Naive thymus-derived CD4-positive, alpha-beta T cell (primary cell): ENCODE data around the gene RABL2B. TPM values are rescaled to one million over a fixed set of nuclear protein-coding genes. Genes with fewer than 3 reads are reported as not detected.
"Not testable (repeated sequence)": the region's sequence is repeated elsewhere in the genome, so short reads cannot be mapped to it uniquely, and the experiment has no call there.

Source experiments
- ATAC-seq: fragments of 150-1000 bp; cut with Tn5 transposase; 2 replicates; pipeline ENCODE4 v1.10.0; 2021; ENCODE audit warnings: mild to moderate bottlenecking, moderate library complexity
- CTCF ChIA-PET: fragments of 350-600 bp; sonication (Branson Sonifier 250); formaldehyde crosslinking; loops from one replicate; lab custom pipeline; 2021; ENCODE audit warnings: antibody characterized with exemption; lab: Charles Lee
- POLR2A ChIA-PET: fragments of 350-600 bp; sonication (Branson Sonifier 250); formaldehyde crosslinking; loops from one replicate; lab custom pipeline; 2021; ENCODE audit warnings: antibody characterized with exemption, inconsistent platforms; lab: Charles Lee
- DNase-seq, 9 donors: peaks; one replicate each; pipeline versions ENCODE4 v3.0.0 to v3.0.0-alpha.2; 2020 to 2022; ENCODE audit warnings: mixed read lengths in 1 of 9
- H3K27ac ChIP-seq: one replicate; pipeline ENCODE4 v1.7.0; 2013; ENCODE audit warnings: mild to moderate bottlenecking, low read depth, low read length, moderate library complexity
- H3K27me3 ChIP-seq, 2 donors: one replicate each; pipeline ENCODE4 v1.7.0; 2013; ENCODE audit warnings: low read length in 2 of 2, mild to moderate bottlenecking in 2 of 2, moderate library complexity in 2 of 2; ENCODE audit not compliant: control insufficient read depth in 2 of 2, insufficient read depth in 2 of 2
- H3K36me3 ChIP-seq, 3 experiments: 1 replicate in 2 of 3; 2 replicates in 1 of 3; pipeline ENCODE4 v1.7.0; 2013; ENCODE audit warnings: low read length in 3 of 3, mild to moderate bottlenecking in 3 of 3, moderate library complexity in 1 of 3; ENCODE audit not compliant: insufficient read depth in 3 of 3, control insufficient read depth in 2 of 3
- H3K4me1 ChIP-seq, 2 donors: one replicate each; pipeline ENCODE4 v1.7.0; 2013; ENCODE audit warnings: low read length in 2 of 2, mild to moderate bottlenecking in 2 of 2, moderate library complexity in 1 of 2; ENCODE audit not compliant: control insufficient read depth in 2 of 2, insufficient read depth in 2 of 2
- H3K4me3 ChIP-seq: 2 replicates; pipeline ENCODE4 v1.7.0; 2013; ENCODE audit warnings: mild to moderate bottlenecking, low read length
- H3K9me3 ChIP-seq, 3 experiments: 1 replicate in 2 of 3; 2 replicates in 1 of 3; pipeline ENCODE4 v1.7.0; 2013; ENCODE audit warnings: low read length in 3 of 3; ENCODE audit not compliant: control insufficient read depth in 2 of 3
- H3K27ac Mint-ChIP-seq, 9 donors: one replicate each; pipeline ENCODE4 v1.8.0; 2020 to 2022; ENCODE audit warnings: mixed read lengths in 9 of 9, mild to moderate bottlenecking in 8 of 9, moderate library complexity in 5 of 9, inconsistent platforms in 2 of 9
- H3K27me3 Mint-ChIP-seq, 5 donors: one replicate each; pipeline ENCODE4 v1.8.0; 2021 to 2022; ENCODE audit warnings: mixed read lengths in 5 of 5, mild to moderate bottlenecking in 1 of 5
- H3K36me3 Mint-ChIP-seq, 5 donors: one replicate each; pipeline ENCODE4 v1.8.0; 2020 to 2022; ENCODE audit warnings: mixed read lengths in 5 of 5, mild to moderate bottlenecking in 3 of 5, inconsistent platforms in 1 of 5
- H3K4me1 Mint-ChIP-seq, 7 donors: one replicate each; pipeline ENCODE4 v1.8.0; 2020 to 2022; ENCODE audit warnings: mixed read lengths in 7 of 7, mild to moderate bottlenecking in 3 of 7, inconsistent platforms in 1 of 7
- H3K4me3 Mint-ChIP-seq, 10 donors: one replicate each; pipeline ENCODE4 v1.8.0; 2020 to 2022; ENCODE audit warnings: mild to moderate bottlenecking in 10 of 10, mixed read lengths in 10 of 10, moderate library complexity in 6 of 10, inconsistent platforms in 2 of 10
- H3K9me3 Mint-ChIP-seq, 11 donors: one replicate each; pipeline ENCODE4 v1.8.0; 2020 to 2022; ENCODE audit warnings: mixed read lengths in 11 of 11, mild to moderate bottlenecking in 4 of 11, inconsistent platforms in 1 of 11, moderate library complexity in 1 of 11
- intact Hi-C, 2 donors: fragments of 100-400 bp; cut with micrococcal nuclease; formaldehyde crosslinking; loops; one replicate each; pipeline ENCODE4 v1.15.1; 2023
- polyA plus RNA-seq, 2 donors: library from polyadenylated mRNA; unstranded; fragments of 300-500 nt; fragmentation: Illumina TruSeq; gene quantifications; one replicate each; pipeline ENCODE4 v1.2.3, GENCODE V29; 2021
- total RNA-seq, 6 experiments: library from RNA in 5 of 6; stranded (reverse) in 5 of 6; gene quantifications; 1 replicate in 5 of 6; 2 replicates in 1 of 6; pipeline ENCODE4 v1.2.3 and lab custom pipeline; 2021 to 2026

The RABL2B gene
- total and polyA plus RNA-seq, 7 experiments from 2014 or later, result 24.3 to 81.7 (median 46.8) TPM

GRCh38 chr22:50775132-50775531 lies 8.3 kb downstream of the RABL2B start:
- H3K27me3 ChIP-seq, POLR2A ChIA-PET, H3K36me3 ChIP-seq, CTCF ChIA-PET, H3K4me1 ChIP-seq, H3K36me3 Mint-ChIP-seq, H3K9me3 Mint-ChIP-seq, H3K27ac ChIP-seq, H3K27ac Mint-ChIP-seq, H3K4me3 Mint-ChIP-seq, H3K9me3 ChIP-seq, intact Hi-C loops, H3K4me1 Mint-ChIP-seq, H3K4me3 ChIP-seq, H3K27me3 Mint-ChIP-seq: not testable (repeated sequence)
- DNase-seq (peak in 1 of 9 donors; percentile 5), ATAC-seq (peak; percentile 40)

GRCh38 chr22:50764288-50764687 lies 19.1 kb downstream of the RABL2B start:
- H3K4me3 ChIP-seq, ATAC-seq, H3K27ac ChIP-seq, H3K9me3 Mint-ChIP-seq, H3K36me3 ChIP-seq, H3K27me3 ChIP-seq, H3K27me3 Mint-ChIP-seq, H3K4me1 Mint-ChIP-seq, H3K36me3 Mint-ChIP-seq, H3K27ac Mint-ChIP-seq, intact Hi-C loops, H3K9me3 ChIP-seq, POLR2A ChIA-PET, CTCF ChIA-PET, DNase-seq, H3K4me3 Mint-ChIP-seq, H3K4me1 ChIP-seq: not testable (repeated sequence)

- not testable (repeated sequence) for H3K9me3 ChIP-seq, H3K27me3 ChIP-seq
Measured at GRCh38 chr22:50761829-50762228, 21.6 kb downstream of the RABL2B start.

GRCh38 chr22:50759597-50760341 lies 23.7 kb downstream of the RABL2B start:
- ATAC-seq, H3K27me3 Mint-ChIP-seq, H3K27ac ChIP-seq, H3K27ac Mint-ChIP-seq, POLR2A ChIA-PET, H3K36me3 ChIP-seq, H3K9me3 ChIP-seq, H3K27me3 ChIP-seq, H3K4me3 ChIP-seq, intact Hi-C loops, H3K9me3 Mint-ChIP-seq, H3K4me3 Mint-ChIP-seq, H3K36me3 Mint-ChIP-seq, H3K4me1 ChIP-seq, CTCF ChIA-PET, DNase-seq: not testable (repeated sequence)
- H3K4me1 Mint-ChIP-seq, result peaks cover 2 to 21% (median 19%) of the 10 kb centered on the region in 7 donors

More at GRCh38 chr22:50761829-50762228, 21.6 kb downstream of the RABL2B start:
- ATAC-seq, POLR2A ChIA-PET, H3K27ac ChIP-seq, H3K4me1 ChIP-seq, H3K36me3 Mint-ChIP-seq, CTCF ChIA-PET, H3K4me3 ChIP-seq, DNase-seq, H3K27me3 Mint-ChIP-seq, intact Hi-C loops, H3K9me3 Mint-ChIP-seq, H3K36me3 ChIP-seq, H3K4me3 Mint-ChIP-seq: not testable (repeated sequence)
- H3K4me1 Mint-ChIP-seq, result peaks cover 0 to 14% (median 9%) of the 10 kb centered on the region in 7 donors
- H3K27ac Mint-ChIP-seq, result peak overlapping the region in 1 of 9 donors; percentile 56

GRCh38 chr22:50756949-50757491 lies 26.4 kb downstream of the RABL2B start:
- H3K4me1 ChIP-seq, H3K27me3 ChIP-seq, H3K9me3 ChIP-seq, H3K36me3 ChIP-seq, H3K36me3 Mint-ChIP-seq: not testable (repeated sequence)
- DNase-seq (peak; percentile 47 to 86 (median 77)), ATAC-seq (peak; percentile 40)
- peak overlapping the region; percentile 85 to 99 (median 94) for H3K4me3 Mint-ChIP-seq
- intact Hi-C loops, result loop anchor here in 1 of 2 donors (1.0 kb wide), 2 partner anchors 25 to 129 kb away; partner anchors contain the start of gene ARSA
- Histone ChIP-seq H3K27ac (peak overlapping the region; percentile 51), H3K4me3 (peak overlapping the region; percentile 60)
- ChIA-PET CTCF (interaction anchor here (0.7 to 1.6 kb wide), 4 partner anchors 25 to 136 kb away, joined by 3 to 8 read pairs (median 4); partner anchors contain the start of gene ARSA), POLR2A (interaction anchor here (0.9 to 1.2 kb wide), 2 partner anchors 24 to 26 kb away, joined by 3 to 4 read pairs; no protein-coding TSS in a partner anchor)
- H3K27me3 Mint-ChIP-seq, result peaks cover 0 to 26% (median 0%) of the 10 kb centered on the region in 5 donors
- peaks cover 0 to 22% (median 8%) of the 10 kb centered on the region in 11 donors for H3K9me3 Mint-ChIP-seq
- H3K4me1 Mint-ChIP-seq, result peaks cover 2 to 23% (median 20%) of the 10 kb centered on the region in 7 donors
- H3K27ac Mint-ChIP-seq, result peak overlapping the region; percentile 81 to 99 (median 96)

GRCh38 chr22:50756406-50756805 lies 27.0 kb downstream of the RABL2B start:
- peak overlapping the region in 8 of 9 donors; percentile 90 to 99 (median 96) for H3K27ac Mint-ChIP-seq
- intact Hi-C loops, result not testable (repeated sequence)
- POLR2A ChIA-PET, result interaction anchor here (1.2 kb wide), 1 partner anchor 24 kb away, joined by 4 read pairs; no protein-coding TSS in a partner anchor

More at GRCh38 chr22:50756406-50756805, 27.0 kb downstream of the RABL2B start:
- H3K9me3 ChIP-seq, ATAC-seq, H3K4me3 ChIP-seq, H3K27me3 ChIP-seq, H3K36me3 Mint-ChIP-seq, H3K4me1 ChIP-seq, H3K36me3 ChIP-seq: not testable (repeated sequence)
- peak in 5 of 9 donors; percentile 7 to 35 (median 24) for DNase-seq
- H3K27ac ChIP-seq, result peak overlapping the region; percentile 51
- peaks cover 0 to 22% (median 9%) of the 10 kb centered on the region in 11 donors for H3K9me3 Mint-ChIP-seq
- peaks cover 2 to 23% (median 20%) of the 10 kb centered on the region in 7 donors for H3K4me1 Mint-ChIP-seq
- CTCF ChIA-PET, result interaction anchor here (0.7 to 1.6 kb wide), 3 partner anchors 24 to 135 kb away, joined by 4 to 8 read pairs (median 4); partner anchors contain the start of gene ARSA
- H3K4me3 Mint-ChIP-seq, result peak overlapping the region; percentile 85 to 99 (median 94)
- peaks cover 0 to 27% (median 0%) of the 10 kb centered on the region in 5 donors for H3K27me3 Mint-ChIP-seq
